PFSK-1 (cell line): ENCODE results near the gene TAS2R39.

ENCODE experiments used
- FOXP2 ChIP-seq: optimal IDR thresholded peaks from 2 replicates; pipeline ENCODE3; 2011; ENCODE audit warnings: borderline replicate concordance, control low read depth, inconsistent platforms; ENCODE audit not compliant: insufficient read depth; ENCODE audit errors: extremely low read length, extremely low read depth
- POLR2AphosphoS5 ChIP-seq: IDR thresholded peaks from 2 replicates; pipeline ENCODE4 v1.6.1; 2012; ENCODE audit warnings: low read depth, mild to moderate bottlenecking, control low read depth, low read length, moderate library complexity
- REST ChIP-seq, 2 experiments: IDR thresholded peaks; 2 replicates each; pipeline versions ENCODE4 v1.6.1 to v1.8.0; 2011 to 2012; ENCODE audit warnings: low read depth in 2 of 2, low read length in 2 of 2, control low read depth in 1 of 2, inconsistent platforms in 1 of 2, mild to moderate bottlenecking in 1 of 2, moderate library complexity in 1 of 2; ENCODE audit not compliant: insufficient read depth in 1 of 2
- SIN3A ChIP-seq: IDR thresholded peaks from 2 replicates; pipeline ENCODE4 v1.6.1; 2012; ENCODE audit warnings: mild to moderate bottlenecking, low read length, moderate library complexity, borderline replicate concordance; ENCODE audit not compliant: insufficient read depth
- TAF1 ChIP-seq: IDR thresholded peaks from 2 replicates; pipeline ENCODE4 v1.6.1; 2012; ENCODE audit warnings: low read length, control low read depth, borderline replicate concordance; ENCODE audit not compliant: insufficient read depth

TAS2R39 gene

GRCh38 chr7:143225047-143225446, 41.8 kb downstream of the TAS2R39 start:
- TF ChIP-seq FOXP2 (no peak), REST (IDR thresholded peaks at IDR 0.05; ENCODE audit: insufficient read depth in 1 of 2, low read depth in 2 of 2, low read length in 2 of 2) (no peak), SIN3A (no peak), TAF1 (no peak), POLR2AphosphoS5 (no peak)

DNA sequence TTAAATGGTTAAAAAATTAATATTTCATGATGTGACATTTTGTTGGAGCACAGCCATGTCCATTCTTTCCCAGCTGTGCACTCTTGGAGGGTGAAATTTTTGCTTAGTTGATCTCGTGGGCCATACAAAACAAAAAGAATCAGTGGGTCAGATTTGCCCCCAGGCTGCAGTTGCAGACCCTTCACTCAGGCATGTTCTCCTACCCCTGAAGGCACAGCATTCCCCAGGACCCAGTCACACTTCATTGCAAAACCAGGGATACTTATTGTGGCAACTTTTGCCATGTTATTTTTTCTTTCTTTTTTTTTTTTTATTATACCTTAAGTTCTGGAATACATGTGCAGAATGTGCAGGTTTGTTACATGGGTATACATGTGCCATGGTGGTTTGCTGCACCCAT, 44.6 kb downstream of the TAS2R39 start:
- TF ChIP-seq SIN3A, result no peak
- TF ChIP-seq POLR2AphosphoS5, result no peak
- TF ChIP-seq REST (IDR thresholded peaks at IDR 0.05; ENCODE audit: insufficient read depth in 1 of 2, low read depth in 2 of 2, low read length in 2 of 2), result no peak
- no peak for TF ChIP-seq TAF1
- no peak for TF ChIP-seq FOXP2

- TF ChIP-seq FOXP2 (no peak), SIN3A (no peak), REST (IDR thresholded peaks at IDR 0.05; ENCODE audit: insufficient read depth in 1 of 2, low read depth in 2 of 2, low read length in 2 of 2) (no peak), POLR2AphosphoS5 (no peak), TAF1 (no peak)
These were observed 46.0 kb downstream of the TAS2R39 start for GRCh38 chr7:143229054-143229790.

DNA sequence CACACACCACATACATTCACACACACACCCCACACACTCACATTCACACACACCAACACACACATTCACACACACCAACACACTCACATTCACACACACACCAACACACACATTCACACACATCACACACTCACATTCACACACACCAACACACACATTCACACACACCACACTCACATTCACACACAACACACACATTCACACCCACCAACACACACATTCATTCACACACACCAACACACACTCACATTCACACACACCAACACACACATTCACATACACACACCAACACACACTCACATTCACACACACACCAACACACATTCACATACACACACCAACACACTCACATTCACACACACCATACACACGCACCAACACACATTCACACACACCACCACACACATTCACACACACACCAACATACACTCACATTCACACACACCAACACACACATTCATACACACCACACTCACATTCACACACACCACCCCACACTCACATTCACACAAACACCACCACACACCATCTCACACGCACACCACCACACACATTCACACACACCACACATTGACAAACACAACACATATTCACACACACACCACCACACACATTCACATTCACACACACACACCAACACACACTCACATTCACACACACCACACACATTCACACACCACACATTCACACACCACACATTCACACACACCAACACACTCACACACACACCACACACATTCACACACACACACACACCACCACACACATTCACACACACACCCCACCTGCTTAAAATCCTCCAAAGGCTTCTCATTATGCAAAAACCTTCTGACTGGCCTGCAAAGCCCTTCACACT, 47.6 kb downstream of the TAS2R39 start:
- TF ChIP-seq POLR2AphosphoS5 (no peak), FOXP2 (no peak), SIN3A (no peak), TAF1 (no peak), REST (IDR thresholded peaks at IDR 0.05; ENCODE audit: insufficient read depth in 1 of 2, low read depth in 2 of 2, low read length in 2 of 2) (no peak)
